CD4-positive, alpha-beta T cell treated with Interleukin-2 at 100 ng/mL for 4 hours (primary cell): Measurements from ENCODE around the gene OR10J4.
"Not testable (repeated sequence)": the region's sequence is repeated elsewhere in the genome, so short reads cannot be mapped to it uniquely, and the experiment has no call there.

ENCODE experiments used
- DNase-seq: peaks from one replicate; pipeline ENCODE4 v3.0.0-alpha.2; 2020; ENCODE audit warnings: low spot score

OR10J4 gene

DNA sequence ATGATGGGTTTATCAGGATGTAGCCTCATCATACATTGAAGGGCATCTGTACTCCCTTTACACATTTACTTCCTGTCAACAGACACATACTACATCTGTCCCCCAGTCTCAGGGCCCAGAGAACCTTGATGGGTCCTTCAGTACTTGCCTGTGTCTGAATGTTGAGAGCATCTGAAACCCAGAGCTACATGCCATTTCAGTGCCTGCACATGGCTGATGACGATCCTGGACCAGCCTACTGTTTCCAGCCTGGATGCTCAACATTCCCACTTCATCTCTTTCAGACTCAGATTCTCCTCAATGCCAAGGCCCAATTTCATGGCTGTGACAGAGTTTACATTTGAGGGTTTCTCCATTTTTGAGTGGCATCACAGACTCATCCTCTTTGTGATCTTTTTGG is at the start of gene OR10J4:
TSS of gene OR10J4 (plus strand) at position 301 of the 400 bp plus-strand sequence.
- no peak for DNase-seq

DNA sequence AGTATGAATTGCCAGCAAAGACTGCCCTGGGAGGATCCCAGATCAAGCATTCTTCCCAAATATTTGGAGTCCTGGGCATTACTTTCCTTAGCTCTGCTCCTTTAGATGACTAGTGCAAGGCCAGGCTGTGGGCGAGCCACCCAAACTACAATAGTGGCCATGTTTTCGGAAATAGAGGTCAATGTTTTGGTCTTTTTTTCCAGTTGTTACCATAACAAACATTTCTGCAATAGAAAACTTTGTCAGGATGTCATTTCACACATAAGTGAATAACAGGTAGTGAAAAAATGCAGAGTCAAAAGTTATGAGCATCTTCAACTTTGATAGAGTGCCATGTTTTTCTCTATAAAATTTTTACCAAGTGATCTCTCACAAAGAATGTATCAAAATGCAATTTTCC is 25.2 kb upstream of the OR10J4 start:
- DNase-seq: no peak

DNA sequence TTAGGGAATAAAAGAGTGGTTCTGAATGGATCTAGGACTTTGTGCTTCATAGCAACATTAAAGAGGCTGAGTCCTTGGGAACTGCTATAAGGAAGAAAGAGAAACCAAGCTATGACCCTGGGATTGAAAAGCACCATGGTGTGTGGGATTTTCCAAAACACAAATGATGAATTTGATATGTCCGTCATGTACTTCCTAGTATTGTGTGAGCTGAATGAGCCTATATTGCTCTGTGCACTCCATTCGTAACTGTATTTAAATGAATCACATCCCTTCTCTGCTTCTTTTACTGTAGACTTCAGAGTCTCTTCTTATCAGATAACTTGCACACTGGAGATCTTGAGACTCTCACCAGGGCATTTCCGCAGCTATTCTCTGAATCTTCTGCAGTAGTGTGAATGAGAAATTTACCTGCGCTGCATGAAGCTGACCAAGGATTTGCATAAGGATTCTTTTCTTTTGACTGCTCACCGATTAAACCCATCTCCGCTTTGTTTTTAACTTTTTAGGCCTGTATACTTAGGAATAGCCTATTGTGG is 23.1 kb upstream of the OR10J4 start:
- DNase-seq: no peak

DNA sequence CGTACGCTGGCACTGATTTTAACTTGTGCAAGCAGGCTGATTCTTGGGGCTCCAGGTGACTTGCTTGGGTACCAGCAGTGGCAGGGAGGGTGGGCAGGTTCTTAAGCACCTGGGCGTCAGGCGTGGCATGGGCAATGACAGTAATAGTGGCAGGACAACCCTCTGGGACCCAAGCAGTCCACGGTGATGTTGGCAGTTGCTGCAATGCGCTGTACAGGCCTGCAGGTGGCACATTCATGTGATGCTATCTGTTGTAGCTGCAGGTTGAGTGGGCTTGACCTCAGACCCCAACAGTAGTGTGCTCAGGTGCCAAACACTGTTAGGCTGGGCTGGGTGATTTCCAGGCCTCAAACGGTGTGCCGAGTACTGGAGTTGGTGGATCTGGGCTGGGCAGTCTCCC is 10.2 kb upstream of the OR10J4 start:
- no peak for DNase-seq

DNA sequence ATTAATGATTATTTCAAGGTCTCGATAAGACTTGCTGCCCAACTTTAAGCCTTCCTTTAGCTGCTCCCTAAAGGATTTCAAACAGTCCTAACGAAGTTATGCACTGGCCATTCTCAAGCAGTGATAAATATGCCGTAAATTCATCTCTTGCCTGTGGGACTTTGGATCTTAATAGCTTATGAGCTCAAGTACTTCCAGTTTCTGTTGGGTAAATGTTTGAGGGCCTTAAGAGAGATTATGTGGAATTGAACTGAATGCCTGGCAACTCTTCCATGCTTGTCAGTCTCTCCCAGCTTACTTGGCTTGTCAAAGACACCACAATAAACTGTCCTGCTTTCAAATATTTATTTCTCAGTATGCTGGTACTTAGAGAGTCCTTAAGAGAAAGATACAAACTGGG is 3.5 kb upstream of the OR10J4 start:
- DNase-seq: no peak

DNA sequence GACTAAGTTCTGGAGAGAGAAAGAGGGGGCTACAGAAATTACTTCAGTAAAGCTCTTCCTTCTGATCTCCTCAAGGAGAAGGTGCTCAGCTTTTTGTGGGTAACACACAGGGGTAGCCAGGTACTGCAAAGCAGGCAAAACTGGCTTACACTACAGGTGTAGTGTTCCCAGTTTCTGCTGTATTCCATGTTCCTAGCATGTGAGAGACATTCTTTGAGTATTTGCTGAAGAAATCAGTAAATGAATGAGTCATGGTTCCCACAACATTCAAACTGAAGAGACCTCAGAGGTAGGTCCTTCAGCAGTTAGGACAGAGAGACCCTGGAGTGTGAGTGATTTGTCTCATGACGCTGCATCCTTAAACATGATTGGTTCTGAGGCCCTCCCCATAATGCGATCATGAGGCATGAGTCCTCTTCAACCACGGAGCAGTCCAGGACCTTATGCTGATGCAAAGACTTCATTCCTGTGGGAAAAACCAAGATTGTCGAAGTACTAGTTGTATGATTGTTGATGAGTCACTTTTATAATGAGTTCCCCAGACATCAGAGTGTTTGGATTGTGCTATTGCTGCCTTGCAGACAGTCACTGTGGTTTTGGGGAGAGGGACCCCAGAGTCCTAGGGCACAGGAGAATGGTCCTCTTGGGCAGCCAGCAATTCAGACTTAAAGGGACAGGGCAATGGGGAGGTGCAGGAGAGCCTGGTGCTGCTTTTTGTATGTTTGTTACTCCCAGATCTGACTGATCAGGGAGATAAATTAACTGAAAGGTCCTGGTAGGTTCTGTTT is 2.7 kb upstream of the OR10J4 start:
- no peak for DNase-seq

DNA sequence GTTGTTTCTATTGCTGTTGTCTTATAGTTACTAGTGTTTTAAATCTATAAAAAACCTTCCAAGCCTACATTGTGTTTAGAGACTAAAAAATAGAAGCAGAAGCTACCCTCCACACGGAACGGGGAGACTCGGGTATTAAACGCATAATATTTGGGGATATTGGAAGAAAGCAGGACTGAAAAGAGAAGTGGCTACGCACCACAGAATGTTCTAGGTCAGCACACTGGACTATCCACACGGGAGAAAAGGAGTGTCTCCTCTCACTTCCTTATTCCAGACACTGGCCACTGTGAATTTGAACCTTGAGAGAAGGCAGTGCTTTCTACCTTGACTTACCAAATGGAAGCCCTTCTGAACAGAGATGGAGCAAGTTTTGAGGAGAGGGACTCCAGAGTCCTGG is 1.0 kb upstream of the OR10J4 start:
- no peak for DNase-seq

DNA sequence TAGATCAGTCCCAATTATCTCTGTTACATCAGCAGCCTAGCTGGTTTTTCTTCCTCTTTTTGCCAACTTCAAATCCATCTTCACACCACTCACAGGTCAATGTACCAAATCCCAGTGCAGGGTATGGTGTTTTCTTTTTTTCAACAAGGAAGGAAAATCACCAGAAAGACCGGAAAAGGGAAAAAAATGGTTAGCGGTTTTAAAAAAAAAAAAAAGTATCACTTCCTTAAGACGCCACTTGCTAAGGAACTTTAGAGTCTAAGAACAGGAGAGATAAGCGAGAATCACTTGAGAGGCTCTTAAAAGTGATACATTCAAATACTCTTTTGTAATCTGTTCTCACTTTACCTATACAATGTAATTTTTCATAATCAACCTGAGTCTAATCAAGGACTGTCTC is 4.5 kb downstream of the OR10J4 start:
- no peak for DNase-seq

DNA sequence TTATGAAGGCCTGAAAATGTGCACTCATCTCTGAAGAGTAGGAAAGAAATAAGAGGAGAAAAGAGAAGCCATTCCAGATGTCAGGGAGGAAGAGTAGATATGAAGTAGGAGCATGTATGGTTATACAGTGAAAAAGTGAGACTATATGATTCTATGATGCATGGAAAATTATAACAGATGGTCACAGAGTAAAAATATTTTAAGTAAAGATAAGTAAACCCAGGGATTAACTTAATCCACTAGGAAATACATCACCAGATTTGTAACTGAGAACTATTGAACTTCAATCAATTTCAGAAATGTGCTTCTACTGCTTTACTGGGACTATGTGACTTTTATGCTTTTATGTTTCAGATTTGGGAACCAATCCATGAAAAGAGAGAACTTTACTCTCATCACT is 7.4 kb downstream of the OR10J4 start, which contains the start of gene OR10J1:
TSS of gene OR10J1 (plus strand) at position 301 of the 400 bp plus-strand sequence. CDS start at position 371, 70 bp downstream.
- no peak for DNase-seq

DNA sequence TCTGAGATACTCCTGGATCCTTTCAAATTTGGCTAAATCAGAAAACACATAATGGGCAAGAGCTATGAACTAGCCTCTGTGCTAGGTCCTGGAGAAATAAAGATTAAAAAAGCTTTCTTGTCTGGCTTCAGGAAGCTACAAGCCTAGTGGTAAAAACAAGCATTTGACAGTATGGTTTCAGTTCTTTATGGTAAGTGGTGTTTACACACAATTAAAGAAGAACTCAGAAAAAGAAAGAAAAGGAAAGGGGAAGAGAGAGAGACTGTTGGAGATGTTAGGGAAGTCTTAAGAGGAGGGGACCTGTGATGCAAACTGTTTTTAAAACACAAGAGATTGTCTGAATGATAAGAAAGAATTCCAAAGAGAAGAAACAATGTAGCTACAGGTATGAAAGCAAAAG is 9.4 kb downstream of the OR10J4 start:
- no peak for DNase-seq

DNA sequence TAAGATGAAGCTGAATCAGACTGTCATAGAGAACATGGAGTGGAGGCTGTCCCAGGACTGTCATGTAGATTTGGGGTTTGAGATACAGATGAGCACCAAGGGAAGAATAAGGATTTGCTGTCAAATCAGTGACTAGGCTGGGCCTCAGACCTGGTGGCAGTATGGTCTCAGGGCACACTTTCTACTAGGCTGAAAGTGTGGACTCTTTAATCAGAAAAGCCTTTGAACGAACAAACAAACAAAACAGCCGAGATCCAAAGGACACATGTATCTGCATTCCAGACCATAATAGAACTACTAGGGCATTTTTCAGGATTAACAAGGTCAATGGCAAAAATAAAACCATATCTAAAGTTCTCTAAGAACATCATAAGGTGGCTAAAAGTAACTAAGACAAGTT is 10.4 kb downstream of the OR10J4 start:
- no peak for DNase-seq

DNA sequence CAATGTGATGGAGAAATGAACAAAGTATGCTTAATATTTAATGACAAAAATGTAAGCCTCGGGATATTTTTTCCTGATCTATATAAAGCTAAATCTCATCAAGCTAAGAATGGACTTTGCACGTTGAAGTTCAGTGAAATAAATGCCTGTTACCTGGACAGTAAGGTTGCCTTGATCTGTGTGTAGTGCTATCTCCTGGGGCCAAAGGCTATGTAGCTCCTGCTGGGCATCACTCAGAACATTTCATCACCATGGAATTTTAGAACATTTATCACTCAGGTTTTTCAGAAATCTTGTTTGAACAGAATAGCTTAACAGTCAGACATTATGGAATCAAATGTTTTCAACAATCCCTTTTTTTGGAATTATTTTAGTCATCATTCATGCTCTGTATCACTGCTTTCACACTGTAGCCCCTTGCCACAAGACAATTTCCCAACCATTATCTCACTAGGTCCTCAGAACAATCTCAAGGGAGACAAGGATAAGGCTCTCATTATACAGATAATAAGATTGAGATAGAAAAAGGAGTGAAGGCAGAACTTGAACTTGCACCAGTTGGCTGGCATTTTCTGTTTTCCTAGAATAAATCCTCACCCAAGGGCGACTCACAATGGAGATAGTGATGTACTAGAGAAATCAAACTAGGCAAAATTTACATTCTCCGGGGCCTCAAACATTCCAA is 11.2 kb downstream of the OR10J4 start:
- no peak for DNase-seq

DNA sequence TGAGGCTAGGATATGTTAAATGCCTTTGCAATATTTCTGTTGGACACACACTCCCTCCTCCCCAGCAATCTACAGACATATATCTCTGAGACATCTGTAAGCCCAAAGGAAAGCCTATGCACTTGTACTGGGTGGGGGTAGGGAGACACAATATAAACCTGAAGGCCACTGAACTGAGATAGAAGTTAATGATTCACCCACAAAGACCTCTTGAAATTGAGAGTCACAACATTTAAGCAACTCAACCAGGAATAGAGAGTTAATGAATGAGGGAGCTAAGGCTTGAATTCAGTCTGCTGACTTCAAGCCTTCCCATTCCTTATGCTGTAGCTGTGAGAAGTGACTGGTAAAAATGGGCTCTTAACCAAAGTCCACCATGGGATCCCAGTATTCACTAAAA is 12.5 kb downstream of the OR10J4 start:
- DNase-seq: no peak

DNA sequence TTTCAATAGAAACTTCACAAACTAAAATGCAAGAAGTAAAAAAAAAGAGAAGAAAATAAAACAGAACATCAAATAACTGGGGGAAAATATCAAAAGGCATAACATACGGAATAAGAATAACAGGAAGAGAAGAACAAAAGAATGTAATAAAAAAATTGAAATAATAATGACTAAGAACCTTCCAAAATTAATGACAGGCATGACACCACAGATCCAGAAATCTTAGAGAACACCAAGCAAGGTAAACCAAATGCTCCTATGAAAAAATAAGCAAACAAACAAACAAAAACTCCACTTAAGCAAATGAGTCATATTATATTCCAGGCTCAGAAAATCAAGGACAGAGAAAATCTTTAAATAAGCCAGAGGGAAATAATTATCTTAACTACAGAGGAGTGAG is 16.2 kb downstream of the OR10J4 start:
- no peak for DNase-seq

DNA sequence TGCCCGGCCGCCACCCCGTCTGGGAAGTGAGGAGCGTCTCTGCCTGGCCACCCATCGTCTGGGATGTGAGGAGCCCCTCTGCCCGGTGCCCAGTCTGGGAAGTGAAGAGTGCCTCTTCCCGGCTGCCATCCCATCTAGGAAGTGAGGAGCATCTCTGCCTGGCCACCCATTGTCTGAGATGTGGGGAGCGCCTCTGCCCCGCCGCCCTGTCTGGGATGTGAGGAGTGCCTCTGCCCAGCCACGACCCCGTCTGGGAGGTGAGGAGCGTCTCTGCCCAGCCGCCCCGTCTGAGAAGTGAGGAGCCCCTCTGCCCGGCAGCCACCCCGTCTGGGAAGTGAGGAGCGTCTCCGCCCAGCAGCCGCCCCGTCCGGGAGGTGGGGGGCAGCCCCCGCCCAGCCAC is 17.6 kb downstream of the OR10J4 start:
- not testable (repeated sequence) for DNase-seq

DNA sequence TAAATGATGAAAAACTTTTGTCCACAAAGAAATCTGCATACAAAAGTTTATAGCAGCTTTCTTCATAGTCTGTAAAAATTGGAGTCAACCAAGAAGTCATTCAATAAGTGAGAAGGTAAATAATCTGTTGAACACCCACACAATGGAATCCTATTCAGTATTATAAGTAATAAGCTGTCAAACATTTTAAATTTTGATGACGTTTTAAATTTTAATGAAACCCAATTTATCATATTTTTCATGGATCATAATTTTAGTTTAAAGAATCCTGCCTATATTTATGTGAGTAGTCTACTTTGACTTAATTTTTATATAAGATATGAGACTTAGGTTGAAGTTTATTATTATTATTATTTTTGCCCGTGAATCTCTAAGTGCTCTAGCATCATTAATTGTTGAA is 27.5 kb downstream of the OR10J4 start:
- no peak for DNase-seq

DNA sequence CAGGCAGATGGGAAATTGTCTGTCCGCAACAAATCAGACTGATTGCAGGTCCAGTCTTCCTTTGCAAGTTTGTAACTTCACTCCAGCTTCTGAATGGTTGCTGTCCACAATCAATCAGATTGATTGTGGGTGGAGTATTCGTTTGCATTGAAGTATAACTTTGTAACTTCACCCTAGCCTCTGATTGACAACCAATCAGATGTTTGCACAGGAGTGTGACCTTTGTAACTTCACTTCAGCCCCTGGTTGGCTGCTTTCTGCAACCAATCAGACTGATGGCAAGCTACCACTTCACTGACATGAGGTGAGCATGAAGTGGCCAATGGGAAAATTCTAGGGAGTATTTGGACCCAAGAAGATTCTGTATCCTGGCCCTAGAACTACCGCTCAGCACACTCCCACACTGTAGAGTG is 33.2 kb downstream of the OR10J4 start:
- DNase-seq: no peak

DNA sequence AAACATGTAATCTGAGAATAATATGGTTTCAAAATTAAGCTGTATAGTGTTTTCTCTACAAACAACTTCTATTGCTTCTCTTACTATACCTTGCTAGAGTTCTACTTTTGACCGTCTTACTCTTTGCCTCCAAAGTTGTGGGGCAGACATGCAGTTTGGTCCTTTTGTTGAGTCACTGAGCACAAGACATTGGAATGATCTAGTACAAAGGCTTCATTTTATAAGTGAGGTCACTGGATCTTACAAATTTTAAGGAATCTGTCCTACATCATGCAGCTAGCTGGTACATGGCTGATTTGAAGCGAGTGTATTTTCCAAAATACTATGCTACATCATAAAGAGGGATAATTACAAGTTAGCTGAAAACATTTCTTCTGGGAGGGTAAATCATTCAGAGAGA is 36.3 kb downstream of the OR10J4 start:
- DNase-seq: no peak

DNA sequence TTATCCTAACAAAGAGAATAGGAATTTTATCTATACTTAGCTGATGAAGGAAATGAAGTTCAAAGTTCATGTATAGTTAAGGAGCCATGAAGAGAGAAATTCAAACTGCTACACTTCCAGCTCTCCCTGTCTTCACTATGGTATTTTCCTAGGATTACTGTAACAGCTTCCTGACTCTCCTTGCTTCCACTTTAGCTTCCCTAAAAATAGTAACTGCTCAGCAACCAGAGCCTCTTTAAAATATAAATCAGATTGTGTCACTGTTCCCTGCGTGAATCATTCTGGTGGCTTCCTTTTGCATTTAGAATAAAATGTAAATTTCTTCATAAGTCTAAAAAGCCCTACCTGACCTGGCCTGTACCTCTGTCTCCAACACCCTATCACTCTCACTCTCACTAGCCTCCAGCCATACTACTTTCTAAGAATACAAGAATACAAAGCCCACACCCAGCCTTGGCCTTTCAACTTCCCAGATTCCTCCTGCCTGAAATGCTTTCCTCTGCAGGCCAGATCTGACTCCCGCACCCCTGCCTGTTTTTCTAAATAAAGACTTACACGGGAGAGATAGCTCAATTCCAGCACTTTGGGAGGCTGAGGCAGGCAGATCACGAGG is 38.0 kb downstream of the OR10J4 start:
- DNase-seq: no peak

DNA sequence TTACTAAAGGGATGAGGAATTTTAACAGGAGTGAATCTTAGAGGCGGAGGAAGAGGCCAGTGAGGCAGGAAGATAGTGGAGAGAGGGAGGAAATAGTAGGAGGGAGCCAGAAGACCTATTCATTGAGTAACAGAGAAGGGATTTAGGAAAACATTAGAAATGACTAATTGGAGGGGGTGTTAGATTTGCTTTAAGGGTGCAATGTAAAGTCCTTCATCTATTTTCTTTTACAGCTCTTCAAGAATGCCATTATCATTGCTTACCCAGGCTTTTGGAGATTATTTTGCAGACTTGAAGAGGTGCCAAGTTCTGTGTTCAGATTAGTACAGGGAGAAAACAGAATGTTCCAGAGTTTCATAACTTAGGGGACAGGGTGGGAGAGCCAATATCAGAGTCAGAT is 41.3 kb downstream of the OR10J4 start:
- DNase-seq: no peak

DNA sequence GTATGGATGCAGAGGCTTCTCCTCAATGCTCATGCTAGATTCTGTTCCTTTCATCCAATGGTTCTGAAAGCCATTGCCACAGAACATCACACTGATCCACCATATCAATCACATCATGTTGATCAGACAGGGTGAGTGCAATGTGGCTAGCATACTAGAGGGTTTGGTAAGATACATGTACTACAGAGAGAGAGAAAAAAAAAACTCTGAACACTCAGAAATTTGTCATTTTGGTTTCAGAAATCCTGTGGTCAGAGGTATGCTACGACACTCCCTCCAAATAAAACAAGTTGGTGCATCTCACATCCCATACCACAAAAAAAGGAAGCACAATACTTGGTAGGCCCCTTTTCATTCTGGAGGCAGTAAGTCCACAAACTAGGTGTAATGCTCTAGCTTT is 42.9 kb downstream of the OR10J4 start:
- no peak for DNase-seq
